Activated CD4-positive, alpha-beta T cell treated with anti-CD3 and anti-CD28 coated beads, Interleukin-2, Interleukin-6, amounts not matched to agents 100 ng/mL and 50 ng/mL, durations not matched to agents 16 hours and 8 hours (primary cell): ENCODE measurements around the gene GNA12.
A peak's percentile ranks its signal among the peaks of the same experiment; 100 is the strongest.
"Not testable (repeated sequence)": the region's sequence is repeated elsewhere in the genome, so short reads cannot be mapped to it uniquely, and the experiment has no call there.

Experiments
- DNase-seq: peaks from one replicate; pipeline ENCODE4 v3.0.0-alpha.2; 2020

The GNA12 gene

DNA sequence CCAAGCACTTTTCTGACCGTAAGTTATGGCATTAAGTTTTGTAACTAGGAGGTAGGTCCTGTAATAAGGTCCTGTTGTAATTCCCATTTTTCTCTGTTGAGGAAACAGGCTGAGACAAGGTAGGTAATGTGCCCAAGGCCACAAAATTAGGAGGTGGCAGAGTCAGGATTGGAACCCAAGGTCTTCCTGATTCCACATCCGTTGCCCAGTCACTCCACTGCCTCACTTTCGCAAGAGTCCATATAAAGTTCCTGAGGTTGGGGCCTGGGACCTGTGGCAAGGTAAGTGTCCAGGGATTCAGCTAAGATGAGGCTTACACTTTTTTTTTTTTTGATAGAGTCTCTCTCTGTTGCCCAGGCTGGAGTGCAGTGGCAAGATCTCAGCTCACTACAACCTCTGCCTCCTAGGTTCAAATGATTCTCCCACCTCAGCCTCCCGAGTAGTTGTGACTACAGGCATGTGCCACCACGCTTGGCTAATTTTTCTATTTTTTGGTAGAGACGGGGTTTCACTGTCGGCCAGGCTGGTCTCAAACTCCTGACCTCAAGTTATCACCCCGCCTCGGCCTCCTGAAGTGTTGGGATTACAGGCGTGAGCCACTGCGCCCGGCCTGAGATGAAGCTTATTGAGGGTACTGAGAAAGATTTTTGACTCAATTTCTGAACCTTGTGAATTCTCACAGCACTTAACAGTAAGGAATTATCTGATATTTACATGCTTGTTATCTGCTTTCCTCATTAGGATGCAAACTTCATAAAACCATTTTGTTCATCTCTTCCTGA is 20.3 kb upstream of the GNA12 start:
- no peak for DNase-seq

DNA sequence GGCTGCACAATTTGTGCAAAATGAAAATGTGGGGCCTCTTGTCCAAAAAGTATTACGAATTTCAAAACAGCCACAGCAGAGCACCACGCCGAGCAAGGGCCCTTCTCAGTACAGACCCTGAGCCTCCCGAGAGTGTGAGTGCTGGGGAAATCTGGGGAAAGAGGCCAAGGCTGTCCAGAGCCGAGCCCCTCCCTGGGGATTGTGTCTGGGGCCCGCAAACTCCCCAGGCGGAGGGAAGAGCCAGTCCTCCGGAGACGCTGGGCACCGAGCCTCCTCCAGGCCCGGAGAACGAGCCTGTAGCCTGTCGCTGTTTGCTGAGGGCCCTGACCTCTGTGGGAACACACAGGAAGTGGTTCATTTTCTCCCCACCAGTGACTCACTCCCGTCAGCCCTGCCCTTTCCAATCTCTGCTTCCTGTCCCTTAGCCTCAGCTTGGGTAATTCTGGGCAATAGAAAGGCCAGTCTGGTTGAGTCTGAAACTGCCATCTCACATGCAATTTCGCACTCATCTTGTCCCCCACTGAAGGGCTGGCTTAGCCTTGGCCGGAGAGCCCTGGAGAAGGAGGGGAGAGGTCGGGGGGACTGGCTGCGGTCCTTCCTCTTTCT is 19.5 kb upstream of the GNA12 start:
- DNase-seq: peak; percentile 93

- DNase-seq: peak; percentile 33
Observed at GRCh38 chr7:2862831-2863361, 18.8 kb upstream of the GNA12 start.

DNA sequence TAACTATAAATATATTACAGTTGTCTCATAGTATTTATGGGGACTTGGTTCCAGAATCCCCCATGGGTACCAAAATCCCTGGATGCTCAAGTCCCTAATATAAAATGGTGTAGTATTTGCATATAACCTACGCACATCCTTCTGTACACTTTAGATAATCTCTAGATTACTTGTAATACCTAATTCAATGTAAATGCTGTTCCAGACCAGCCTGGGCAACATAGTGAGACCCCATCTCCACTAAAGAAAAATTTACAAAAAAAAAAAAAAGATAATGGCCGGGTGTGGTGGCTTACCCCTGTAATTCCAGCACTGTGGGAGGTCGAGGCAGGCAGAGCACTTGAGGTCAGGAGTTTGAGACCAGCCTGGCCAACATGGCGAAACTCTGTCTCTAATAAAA is 17.4 kb upstream of the GNA12 start:
- DNase-seq: no peak

DNA sequence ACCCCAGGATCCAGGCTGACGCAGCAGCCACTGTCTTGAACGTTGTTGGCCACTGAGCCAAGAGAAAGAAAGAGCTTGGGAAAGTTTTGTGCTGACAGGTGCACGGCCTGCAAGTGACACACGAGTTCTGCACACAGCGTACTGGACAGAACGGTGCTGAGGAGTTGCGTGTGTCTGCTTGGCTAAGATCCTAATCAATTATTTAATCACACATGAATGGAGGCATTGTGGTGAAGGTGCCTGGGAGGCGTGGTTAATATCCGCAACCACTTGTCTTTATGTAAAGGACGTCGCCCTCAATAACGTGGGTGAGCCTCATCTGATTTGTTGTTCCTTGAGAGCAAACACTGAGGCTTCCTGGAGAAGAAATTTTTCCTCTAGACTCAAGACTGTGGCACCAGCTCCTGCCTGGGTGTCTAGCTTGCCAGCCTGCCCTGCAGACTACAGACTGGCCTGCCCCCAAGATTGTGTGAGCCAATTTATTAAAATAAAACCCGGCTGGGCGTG is 16.6 kb upstream of the GNA12 start:
- DNase-seq: no peak

DNA sequence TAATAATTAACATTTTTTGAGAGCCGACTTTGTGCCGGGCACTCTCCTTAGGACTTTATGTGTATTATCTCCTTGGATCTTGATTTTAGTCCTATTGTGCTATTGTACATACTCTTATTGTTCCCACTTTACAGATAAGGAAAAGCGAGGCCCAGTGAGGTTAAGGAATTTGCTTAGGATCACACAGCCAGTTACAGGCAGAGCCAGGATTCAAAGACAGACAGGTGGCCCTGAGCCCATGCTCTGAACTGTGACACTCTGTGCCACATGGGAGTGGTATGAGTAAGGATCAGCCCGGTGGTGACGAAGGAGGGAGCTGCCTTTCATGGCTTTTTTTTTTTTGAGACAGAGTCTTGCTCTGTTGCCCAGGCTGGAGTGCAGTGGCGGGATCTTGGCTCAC is 15.8 kb upstream of the GNA12 start:
- DNase-seq: no peak

DNA sequence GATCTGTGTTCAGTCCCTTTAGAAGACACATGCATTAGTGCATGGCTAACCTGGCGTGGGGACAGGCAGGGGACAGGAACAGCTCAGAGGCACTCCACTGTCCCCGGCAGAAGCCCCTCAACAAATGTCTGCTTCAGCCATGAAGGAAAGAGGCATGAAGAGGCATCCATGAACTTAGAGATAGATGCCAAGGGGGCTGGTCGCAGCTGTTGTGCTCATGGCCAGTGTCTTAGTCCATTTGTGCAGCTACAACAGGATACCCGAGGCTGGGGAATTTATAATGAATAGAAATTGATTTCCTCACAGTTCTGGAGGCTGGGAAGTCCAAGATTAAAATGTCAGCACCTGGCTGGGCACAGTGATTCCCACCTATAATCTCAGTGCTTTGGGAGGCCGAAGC is 14.5 kb upstream of the GNA12 start:
- DNase-seq: no peak

- DNase-seq: no peak
Observed at GRCh38 chr7:2856388-2857169, 12.5 kb upstream of the GNA12 start.

DNA sequence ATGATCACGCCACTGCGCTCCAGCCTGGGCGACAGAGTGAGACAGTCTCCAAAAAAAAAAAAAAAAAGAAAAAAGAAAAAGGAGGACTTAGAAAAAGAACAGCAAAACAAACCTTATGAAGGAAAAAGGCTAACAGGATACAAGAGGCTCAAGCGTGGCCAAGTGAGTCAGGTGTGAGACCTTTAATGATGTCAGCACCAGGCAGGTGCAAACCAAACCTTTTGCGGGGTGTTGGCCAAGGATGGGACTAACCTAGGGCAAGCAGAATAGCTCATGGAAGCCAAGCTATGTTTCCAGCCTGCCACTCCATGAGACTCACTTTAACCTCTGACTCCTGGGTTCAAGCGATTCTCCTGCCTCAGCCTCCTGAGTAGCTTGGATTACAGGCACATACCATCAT is 11.3 kb upstream of the GNA12 start:
- DNase-seq: no peak

- not testable (repeated sequence) for DNase-seq
Observed at GRCh38 chr7:2853552-2853951, 9.4 kb upstream of the GNA12 start.

DNA sequence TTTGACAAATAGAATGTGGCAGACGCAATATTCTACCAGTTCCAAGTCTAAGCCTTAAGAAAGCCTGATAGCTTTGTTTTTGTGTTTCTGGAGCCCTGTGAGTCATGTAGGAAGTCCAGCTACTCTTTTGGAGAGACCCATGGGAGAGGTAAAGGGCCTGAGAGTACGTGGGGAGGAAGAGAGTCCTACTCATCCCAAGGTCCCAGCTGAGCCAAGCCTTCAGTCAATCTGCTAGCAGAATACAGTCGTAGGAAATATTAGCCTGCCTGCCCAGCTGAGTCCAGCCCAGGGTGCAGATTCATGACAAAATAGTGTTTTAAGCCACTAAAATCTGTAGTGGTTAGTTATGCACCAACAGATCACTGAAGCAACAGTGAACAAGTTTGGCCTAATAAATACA is 9.0 kb upstream of the GNA12 start:
- DNase-seq: no peak

GRCh38 chr7:2851497-2851896 is 7.4 kb upstream of the GNA12 start:
- peak; percentile 64 for DNase-seq

- no peak for DNase-seq
Observed at GRCh38 chr7:2849941-2850766, 6.0 kb upstream of the GNA12 start.

- DNase-seq: no peak
Observed at GRCh38 chr7:2845034-2845592, 1.0 kb upstream of the GNA12 start.

GRCh38 chr7:2843711-2844152 is 376 bp downstream of the GNA12 start:
- DNase-seq: no peak

DNA sequence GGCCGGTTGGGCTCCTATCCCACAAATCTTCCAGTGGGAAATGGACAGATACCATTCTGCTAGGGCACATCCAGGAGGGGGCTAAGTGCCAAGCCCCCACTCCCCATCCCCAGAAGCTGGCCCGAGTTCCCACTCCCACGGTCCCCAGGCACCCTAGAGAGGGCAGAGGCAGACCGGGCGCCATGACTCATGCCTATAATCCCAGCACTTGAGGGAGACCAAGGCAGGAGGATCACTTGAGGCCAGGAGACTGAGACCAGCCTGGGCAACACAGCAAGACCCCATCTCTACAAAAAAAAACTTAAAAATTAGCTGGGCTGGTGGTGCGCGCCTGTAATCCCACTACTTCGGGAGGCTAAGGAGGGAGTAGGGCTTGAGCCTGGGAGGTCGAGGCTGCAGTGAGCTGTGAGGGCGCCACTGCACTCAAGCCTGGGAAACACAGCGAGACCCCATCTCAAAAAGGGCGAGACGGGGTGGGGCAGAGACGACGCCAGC is 870 bp downstream of the GNA12 start:
- no peak for DNase-seq

DNA sequence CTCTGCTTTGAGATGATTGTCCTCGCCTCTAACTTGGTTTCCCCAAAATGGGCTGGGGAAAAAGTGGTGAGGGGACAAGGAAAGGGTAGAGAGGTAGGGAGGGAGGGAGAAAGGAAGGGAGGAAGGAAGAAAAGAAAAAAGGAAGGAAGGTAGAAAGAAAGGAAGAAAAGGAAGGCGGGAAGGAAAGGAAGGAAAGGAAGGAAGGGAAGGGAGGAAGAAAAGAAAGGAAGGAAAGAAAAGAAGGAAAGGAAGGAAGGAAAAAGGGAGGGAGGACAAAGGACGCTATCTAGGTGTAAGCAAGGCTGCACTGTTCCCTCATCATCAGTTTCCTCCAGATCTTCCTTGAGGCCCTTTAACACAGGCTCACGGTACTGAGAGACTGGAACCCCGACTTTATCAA is 2.2 kb downstream of the GNA12 start:
- DNase-seq: no peak

DNA sequence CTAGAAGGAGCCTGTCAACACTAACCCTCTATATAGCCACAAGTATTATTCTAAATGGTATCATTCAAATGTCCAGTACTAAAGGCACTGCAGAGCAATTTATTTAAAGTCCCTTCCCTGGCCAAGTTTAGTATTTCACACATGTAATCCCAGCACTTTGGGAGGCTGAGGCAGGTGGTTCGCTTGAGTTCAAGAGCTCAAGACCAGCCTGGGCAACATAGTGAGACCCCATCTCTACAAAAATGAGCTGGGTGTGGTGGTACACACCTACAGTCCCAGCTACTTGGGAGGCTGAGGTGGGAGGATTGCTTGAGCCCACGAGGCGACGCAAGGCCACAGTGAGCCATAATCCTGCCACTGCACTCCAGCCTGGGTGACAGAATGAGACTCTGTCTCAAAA is 3.6 kb downstream of the GNA12 start:
- DNase-seq: no peak

DNA sequence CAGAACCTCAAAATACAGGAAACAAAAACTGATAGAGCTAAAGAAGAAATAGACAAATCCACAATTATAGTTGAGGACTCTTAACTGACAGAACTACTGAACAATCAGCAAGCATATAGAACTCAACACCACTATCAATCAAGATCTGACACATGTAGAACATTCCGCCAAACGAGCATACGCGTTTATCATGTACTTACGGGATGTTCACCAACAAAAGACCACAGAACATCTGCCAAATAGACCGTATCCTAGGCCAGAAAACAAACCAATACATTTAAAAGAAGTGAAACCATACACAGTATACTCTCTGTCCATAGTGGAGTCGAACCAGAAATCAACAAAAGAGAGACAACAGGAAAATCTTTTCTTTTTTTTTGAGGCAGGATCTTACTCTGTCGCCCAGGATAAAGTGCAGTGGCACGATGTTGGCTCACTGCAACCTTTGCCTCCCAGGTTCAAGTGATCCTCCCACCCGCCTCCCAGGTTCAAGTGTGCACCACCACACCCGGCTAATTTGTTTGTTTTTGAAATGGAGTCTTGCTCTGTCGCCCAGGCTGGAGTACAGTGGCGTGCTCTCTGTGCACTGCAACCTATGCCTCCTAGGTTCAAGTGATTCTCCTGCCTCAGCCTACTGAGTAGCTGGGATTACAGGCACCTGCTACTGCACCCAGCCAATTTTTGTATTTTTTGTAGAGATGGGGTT is 5.1 kb downstream of the GNA12 start:
- DNase-seq: no peak

- DNase-seq: no peak
Observed at GRCh38 chr7:2838451-2838850, 5.7 kb downstream of the GNA12 start.

DNA sequence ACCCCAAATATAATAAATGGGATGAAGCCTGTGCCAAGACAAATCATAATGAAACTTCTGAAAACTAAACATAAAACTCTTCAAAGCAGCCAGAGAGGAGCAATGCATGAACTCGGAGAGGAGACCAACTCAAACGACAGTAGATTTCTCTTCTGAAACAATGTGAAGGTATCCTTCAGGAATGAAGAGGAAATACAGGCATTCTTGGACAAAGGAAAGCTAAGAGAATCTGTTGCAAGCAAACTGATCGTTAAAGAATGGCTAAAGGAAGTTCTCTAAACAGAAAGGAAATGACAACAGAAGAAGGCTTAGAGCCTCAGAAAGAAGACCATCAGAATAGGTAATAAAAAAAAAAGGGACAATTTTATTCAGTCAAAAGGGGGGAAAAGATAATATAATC is 6.6 kb downstream of the GNA12 start:
- DNase-seq: peak; percentile 19
